GM10248 (cell line): ENCODE data around the gene GRIK3.

ENCODE experiments used
- CTCF ChIA-PET: fragments of 300-600 bp; sonication (Branson Sonifier 250); formaldehyde crosslinking; extraction: SDS; loops from one replicate; lab custom pipeline; 2021; ENCODE audit warnings: antibody characterized with exemption; lab: Yijun Ruan, JAX
- POLR2A ChIA-PET: fragments of 350-650 bp; sonication (Branson Sonifier 250); formaldehyde crosslinking; extraction: SDS; loops from one replicate; lab custom pipeline; 2020; ENCODE audit warnings: antibody characterized with exemption; lab: Yijun Ruan, JAX
- DNase-seq: peaks from one replicate; pipeline ENCODE4 v3.0.0; 2012; ENCODE audit errors: extremely low spot score
- CTCF ChIP-seq: IDR thresholded peaks from 2 replicates; pipeline ENCODE4 v1.5.1; 2012; ENCODE audit warnings: mild to moderate bottlenecking, low read depth; ENCODE audit errors: extremely low read depth, missing control alignments, control extremely low read depth

Gene GRIK3

GRCh38 chr1:36989241-36989640 is 45.1 kb downstream of the GRIK3 start:
- CTCF ChIA-PET = no interaction called here
- TF ChIP-seq CTCF = no peak
- DNase-seq = no peak
- POLR2A ChIA-PET = no interaction called here

GRCh38 chr1:36988741-36989193 is 45.5 kb downstream of the GRIK3 start:
- TF ChIP-seq CTCF = no peak
- POLR2A ChIA-PET = no interaction called here
- CTCF ChIA-PET = no interaction called here
- no peak for DNase-seq

GRCh38 chr1:36988321-36988720 is 46.0 kb downstream of the GRIK3 start:
- ChIA-PET CTCF (no interaction called here), POLR2A (no interaction called here)
- TF ChIP-seq CTCF = no peak
- no peak for DNase-seq

- TF ChIP-seq CTCF = no peak
- ChIA-PET CTCF (no interaction called here), POLR2A (no interaction called here)
- DNase-seq = no peak
These were observed 47.0 kb downstream of the GRIK3 start for GRCh38 chr1:36987276-36987675.

GRCh38 chr1:36986241-36986985 is 47.9 kb downstream of the GRIK3 start:
- DNase-seq = no peak
- TF ChIP-seq CTCF = no peak
- CTCF ChIA-PET = interaction anchor here (0.9 kb wide), 1 partner anchor 9 kb away, joined by 3 read pairs; no protein-coding TSS in a partner anchor
- POLR2A ChIA-PET = no interaction called here

- no peak for DNase-seq
- CTCF ChIA-PET = no interaction called here
- POLR2A ChIA-PET = no interaction called here
- TF ChIP-seq CTCF = no peak
These were observed 49.6 kb downstream of the GRIK3 start for GRCh38 chr1:36984675-36985074.
